NCI-H2029 (cell line): ENCODE data around the gene TRIM31.
A peak's percentile ranks its signal among the peaks of the same experiment; 100 is the strongest.

ENCODE experiments used
- DNase-seq: peaks from one replicate; lab custom pipeline; 2025; lab: John Stamatoyannopoulos, UW

Gene TRIM31

GRCh38 chr6:30075790-30076732 lies 36.8 kb downstream of the TRIM31 start:
- no peak for DNase-seq

- no peak for DNase-seq
These were observed 37.6 kb downstream of the TRIM31 start, which contains the start of gene RNF39 for GRCh38 chr6:30075094-30075789. Gene RNF39, minus strand, starts transcription at chr6:30075769. Its CDS starts 184 bp downstream, at chr6:30075585.

- no peak for DNase-seq
These were observed 38.4 kb downstream of the TRIM31 start for GRCh38 chr6:30074331-30075093.

- DNase-seq: no peak
These were observed 39.2 kb downstream of the TRIM31 start for GRCh38 chr6:30073489-30074235.

- no peak for DNase-seq
These were observed 41.0 kb downstream of the TRIM31 start for GRCh38 chr6:30071858-30072257.

- no peak for DNase-seq
These were observed 41.6 kb downstream of the TRIM31 start for GRCh38 chr6:30071081-30071818.

- peak; percentile 53 for DNase-seq
These were observed 45.3 kb downstream of the TRIM31 start for GRCh38 chr6:30067460-30068139.

- peak; percentile 97 for DNase-seq
These were observed 46.1 kb downstream of the TRIM31 start, which contains the start of gene PPP1R11 for GRCh38 chr6:30066577-30067459. Gene PPP1R11, plus strand, starts transcription at chr6:30067198. Its CDS starts 213 bp downstream, at chr6:30067411.

GRCh38 chr6:30066082-30066481 lies 46.8 kb downstream of the TRIM31 start:
- DNase-seq: no peak

- no peak for DNase-seq
These were observed 49.6 kb downstream of the TRIM31 start for GRCh38 chr6:30063315-30063714.

GRCh38 chr6:30062471-30063178 lies 50.3 kb downstream of the TRIM31 start:
- DNase-seq: no peak

GRCh38 chr6:30061858-30062458 lies 50.9 kb downstream of the TRIM31 start:
- no peak for DNase-seq

- peak; percentile 97 for DNase-seq
These were observed 51.6 kb downstream of the TRIM31 start, which contains the start of gene POLR1H for GRCh38 chr6:30061092-30061857. Gene POLR1H, plus strand, starts transcription at chr6:30061265. Its CDS starts 260 bp downstream, at chr6:30061525.

GRCh38 chr6:30060606-30061091 lies 52.2 kb downstream of the TRIM31 start:
- no peak for DNase-seq

GRCh38 chr6:30055513-30055912 lies 57.4 kb downstream of the TRIM31 start:
- no peak for DNase-seq

GRCh38 chr6:30053682-30054081 lies 59.2 kb downstream of the TRIM31 start:
- DNase-seq: no peak
